GM12878 (cell line): ENCODE data around the gene EML5. TPM values are rescaled to one million over a fixed set of nuclear protein-coding genes. Genes with fewer than 3 reads are reported as not detected.
A peak's percentile ranks its signal among the peaks of the same experiment; 100 is the strongest.

Experiments
- BHLHE40 ChIP-seq, 2 experiments: fragments of 450-650 bp in 1 of 2; IDR thresholded peaks; 2 replicates each; pipeline ENCODE4 v1.6.1; 2011 to 2017; ENCODE audit warnings: low read depth in 2 of 2, borderline replicate concordance in 1 of 2, improper control_type of control experiment in 1 of 2, low read length in 1 of 2, mild to moderate bottlenecking in 1 of 2
- CBX5 ChIP-seq: sonication (generic); IDR thresholded peaks from 2 replicates; pipeline ENCODE4 v1.6.1; 2016; ENCODE audit warnings: low read depth, moderate library complexity, mild to moderate bottlenecking, inconsistent platforms
- E4F1 ChIP-seq: fragments of 450-650 bp; IDR thresholded peaks from 2 replicates; pipeline ENCODE4 v1.6.1; 2018; ENCODE audit warnings: borderline replicate concordance, mild to moderate bottlenecking; ENCODE audit not compliant: partially characterized antibody
- EED ChIP-seq: sonication (generic); IDR thresholded peaks from 2 replicates; pipeline ENCODE4 v1.6.1; 2016; ENCODE audit warnings: antibody characterized with exemption, low read depth
- GABPA ChIP-seq: IDR thresholded peaks from 2 replicates; pipeline ENCODE4 v1.6.1; 2014; ENCODE audit warnings: antibody characterized with exemption, low read depth, mild to moderate bottlenecking, inconsistent platforms
- GATAD2B ChIP-seq: fragments of 450-650 bp; conservative IDR thresholded peaks from 2 replicates; pipeline ENCODE4 v1.6.1; 2017; ENCODE audit warnings: low read depth, mild to moderate bottlenecking, moderate library complexity
- IKZF1 ChIP-seq: fragments of 450-650 bp; conservative IDR thresholded peaks from 2 replicates; pipeline ENCODE4 v1.6.1; 2017; ENCODE audit warnings: antibody characterized with exemption, mild to moderate bottlenecking
- JUND ChIP-seq: IDR thresholded peaks from 2 replicates; pipeline ENCODE4 v1.6.1; 2012; ENCODE audit warnings: low read depth, mild to moderate bottlenecking, low read length, improper control_type of control experiment, moderate library complexity
- MYB ChIP-seq: fragments of 150-350 bp; IDR thresholded peaks from 2 replicates; pipeline ENCODE4 v1.6.1; 2014; ENCODE audit warnings: mild to moderate bottlenecking, low read depth, low read length, borderline replicate concordance
- NFIC ChIP-seq: IDR thresholded peaks from 2 replicates; pipeline ENCODE4 v1.6.1; 2012; ENCODE audit warnings: low read depth, mild to moderate bottlenecking, inconsistent platforms, low read length, moderate library complexity
- RELB ChIP-seq: fragments of 450-650 bp; IDR thresholded peaks from 2 replicates; pipeline ENCODE4 v1.6.1; 2017; ENCODE audit warnings: low read depth, mild to moderate bottlenecking, moderate library complexity
- SIX5 ChIP-seq: IDR thresholded peaks from 2 replicates; pipeline ENCODE4 v1.6.1; 2011; ENCODE audit warnings: mild to moderate bottlenecking, low read depth, low read length, moderate library complexity; ENCODE audit not compliant: severe bottlenecking
- SMAD5 ChIP-seq: IDR thresholded peaks from 2 replicates; pipeline ENCODE4 v1.6.1; 2016; ENCODE audit warnings: antibody characterized with exemption, low read depth
- STAT3 ChIP-seq: IDR thresholded peaks from 2 replicates; pipeline ENCODE4 v1.6.1; 2011; ENCODE audit warnings: low read depth, low read length, improper control_type of control experiment
- ZNF274 ChIP-seq: IDR thresholded peaks from one replicate; pipeline ENCODE4 v1.8.0; 2011; ENCODE audit not compliant: insufficient read length, insufficient read depth
- ZNF384 ChIP-seq: IDR thresholded peaks from 2 replicates; pipeline ENCODE4 v1.6.1; 2012; ENCODE audit warnings: low read depth, mild to moderate bottlenecking, low read length, improper control_type of control experiment, borderline replicate concordance
- polyA plus RNA-seq, 11 experiments: library from polyadenylated mRNA; depleted of rRNA in 4 of 11; unstranded in 6 of 11; stranded (reverse) in 5 of 11; fragments of >200 nt; fragmentation: Nextera tagmentation in 4 of 11; fragmentation: Illumina TruSeq in 1 of 11; extraction: Ambion mirVana in 4 of 11; extraction: Trizol in 1 of 11; gene quantifications; 1 replicate in 1 of 11; 2 replicates in 10 of 11; pipeline versions ENCODE4 v1.2.1 to v1.2.3, GENCODE V29; 2011 to 2016; ENCODE audit warnings: inconsistent platforms in 2 of 11, missing spikeins in 2 of 11, low read depth in 1 of 11
- total RNA-seq, 4 experiments: library from RNA; depleted of rRNA in 3 of 4; stranded (reverse); fragments of >200 nt in 3 of 4; fragmentation: Illumina TruSeq in 1 of 4; extraction: Trizol in 1 of 4; gene quantifications; 2 replicates each; pipeline versions ENCODE4 v1.2.1 to v1.2.3, GENCODE V29; 2013 to 2021
- TF ChIP-seq, protein P1 (sequence below): fragments of 450-650 bp; IDR thresholded peaks from 2 replicates; pipeline ENCODE4 v1.6.1; 2016; ENCODE audit warnings: mild to moderate bottlenecking, moderate library complexity, borderline replicate concordance
- TF ChIP-seq, protein P2 (sequence below): fragments of 150-350 bp; IDR thresholded peaks from 2 replicates; pipeline ENCODE4 v1.6.1; 2016; ENCODE audit warnings: low read depth, low read length

EML5 gene
- total and polyA plus RNA-seq, 10 of the 15 experiments (the other 5 are each of a cell fraction or from before 2014, with no cell fraction given) = 0.08 to 0.35 (median 0.22) TPM; not detected in 1

- no peak for TF ChIP-seq ZNF274
- TF ChIP-seq EED = no peak
- TF ChIP-seq, protein P1, sequence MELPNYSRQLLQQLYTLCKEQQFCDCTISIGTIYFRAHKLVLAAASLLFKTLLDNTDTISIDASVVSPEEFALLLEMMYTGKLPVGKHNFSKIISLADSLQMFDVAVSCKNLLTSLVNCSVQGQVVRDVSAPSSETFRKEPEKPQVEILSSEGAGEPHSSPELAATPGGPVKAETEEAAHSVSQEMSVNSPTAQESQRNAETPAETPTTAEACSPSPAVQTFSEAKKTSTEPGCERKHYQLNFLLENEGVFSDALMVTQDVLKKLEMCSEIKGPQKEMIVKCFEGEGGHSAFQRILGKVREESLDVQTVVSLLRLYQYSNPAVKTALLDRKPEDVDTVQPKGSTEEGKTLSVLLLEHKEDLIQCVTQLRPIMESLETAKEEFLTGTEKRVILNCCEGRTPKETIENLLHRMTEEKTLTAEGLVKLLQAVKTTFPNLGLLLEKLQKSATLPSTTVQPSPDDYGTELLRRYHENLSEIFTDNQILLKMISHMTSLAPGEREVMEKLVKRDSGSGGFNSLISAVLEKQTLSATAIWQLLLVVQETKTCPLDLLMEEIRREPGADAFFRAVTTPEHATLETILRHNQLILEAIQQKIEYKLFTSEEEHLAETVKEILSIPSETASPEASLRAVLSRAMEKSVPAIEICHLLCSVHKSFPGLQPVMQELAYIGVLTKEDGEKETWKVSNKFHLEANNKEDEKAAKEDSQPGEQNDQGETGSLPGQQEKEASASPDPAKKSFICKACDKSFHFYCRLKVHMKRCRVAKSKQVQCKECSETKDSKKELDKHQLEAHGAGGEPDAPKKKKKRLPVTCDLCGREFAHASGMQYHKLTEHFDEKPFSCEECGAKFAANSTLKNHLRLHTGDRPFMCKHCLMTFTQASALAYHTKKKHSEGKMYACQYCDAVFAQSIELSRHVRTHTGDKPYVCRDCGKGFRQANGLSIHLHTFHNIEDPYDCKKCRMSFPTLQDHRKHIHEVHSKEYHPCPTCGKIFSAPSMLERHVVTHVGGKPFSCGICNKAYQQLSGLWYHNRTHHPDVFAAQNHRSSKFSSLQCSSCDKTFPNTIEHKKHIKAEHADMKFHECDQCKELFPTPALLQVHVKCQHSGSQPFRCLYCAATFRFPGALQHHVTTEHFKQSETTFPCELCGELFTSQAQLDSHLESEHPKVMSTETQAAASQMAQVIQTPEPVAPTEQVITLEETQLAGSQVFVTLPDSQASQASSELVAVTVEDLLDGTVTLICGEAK = no peak
- no peak for TF ChIP-seq JUND
- TF ChIP-seq RELB = no peak
- TF ChIP-seq ZNF384 = no peak
- no peak for TF ChIP-seq SIX5
- no peak for TF ChIP-seq CBX5
- peak; percentile 98 for TF ChIP-seq MYB
- TF ChIP-seq IKZF1 = peak; percentile 74
- no peak for TF ChIP-seq SMAD5
- TF ChIP-seq STAT3 = no peak
- TF ChIP-seq E4F1 = peak; percentile 2
- peak in 1 of 2 experiments; percentile 13; a peak in 1 of 4 replicates for TF ChIP-seq BHLHE40 (IDR thresholded peaks at IDR 0.05; ENCODE audit: borderline replicate concordance in 1 of 2, low read depth in 2 of 2, low read length in 1 of 2)
- no peak for TF ChIP-seq GATAD2B
- TF ChIP-seq, protein P2, sequence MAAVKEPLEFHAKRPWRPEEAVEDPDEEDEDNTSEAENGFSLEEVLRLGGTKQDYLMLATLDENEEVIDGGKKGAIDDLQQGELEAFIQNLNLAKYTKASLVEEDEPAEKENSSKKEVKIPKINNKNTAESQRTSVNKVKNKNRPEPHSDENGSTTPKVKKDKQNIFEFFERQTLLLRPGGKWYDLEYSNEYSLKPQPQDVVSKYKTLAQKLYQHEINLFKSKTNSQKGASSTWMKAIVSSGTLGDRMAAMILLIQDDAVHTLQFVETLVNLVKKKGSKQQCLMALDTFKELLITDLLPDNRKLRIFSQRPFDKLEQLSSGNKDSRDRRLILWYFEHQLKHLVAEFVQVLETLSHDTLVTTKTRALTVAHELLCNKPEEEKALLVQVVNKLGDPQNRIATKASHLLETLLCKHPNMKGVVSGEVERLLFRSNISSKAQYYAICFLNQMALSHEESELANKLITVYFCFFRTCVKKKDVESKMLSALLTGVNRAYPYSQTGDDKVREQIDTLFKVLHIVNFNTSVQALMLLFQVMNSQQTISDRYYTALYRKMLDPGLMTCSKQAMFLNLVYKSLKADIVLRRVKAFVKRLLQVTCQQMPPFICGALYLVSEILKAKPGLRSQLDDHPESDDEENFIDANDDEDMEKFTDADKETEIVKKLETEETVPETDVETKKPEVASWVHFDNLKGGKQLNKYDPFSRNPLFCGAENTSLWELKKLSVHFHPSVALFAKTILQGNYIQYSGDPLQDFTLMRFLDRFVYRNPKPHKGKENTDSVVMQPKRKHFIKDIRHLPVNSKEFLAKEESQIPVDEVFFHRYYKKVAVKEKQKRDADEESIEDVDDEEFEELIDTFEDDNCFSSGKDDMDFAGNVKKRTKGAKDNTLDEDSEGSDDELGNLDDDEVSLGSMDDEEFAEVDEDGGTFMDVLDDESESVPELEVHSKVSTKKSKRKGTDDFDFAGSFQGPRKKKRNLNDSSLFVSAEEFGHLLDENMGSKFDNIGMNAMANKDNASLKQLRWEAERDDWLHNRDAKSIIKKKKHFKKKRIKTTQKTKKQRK = no peak
- TF ChIP-seq GABPA = no peak
- TF ChIP-seq NFIC = no peak
Measured at GRCh38 chr14:88824314-88825077, 31.7 kb upstream of the EML5 start, which contains the start of gene TTC8 (continued).
